ENCODE results near the gene IHH.
A peak's percentile ranks its signal among the peaks of the same experiment; 100 is the strongest.

The IHH gene

GRCh38 chr2:219060821-219061791 is at the start of gene IHH:
Gene IHH, minus strand, starts transcription at chr2:219060921. Its CDS starts 454 bp downstream, at chr2:219060467.
- DNase-seq (ENCODE audit: low read depth in 2 of 2) = no peak

DNA sequence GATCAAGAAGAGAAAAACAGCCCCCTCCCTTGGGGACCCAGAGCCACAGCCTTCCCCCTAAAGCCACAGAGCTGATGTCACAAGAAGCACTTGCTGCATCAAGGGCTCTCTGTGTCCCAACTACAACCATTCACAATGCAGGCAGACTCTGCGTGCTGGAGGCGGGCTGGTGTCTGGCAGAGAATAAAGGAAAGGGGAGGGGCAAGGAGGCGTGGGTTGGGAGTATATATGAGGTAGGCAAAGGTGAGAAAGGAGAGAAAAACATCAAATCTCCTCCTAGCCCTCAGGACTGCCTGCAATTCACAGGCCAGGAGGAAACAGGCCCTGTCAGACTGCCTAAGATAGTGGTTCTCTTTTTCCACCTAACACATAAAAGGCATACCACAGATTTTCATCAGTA is 48.8 kb upstream of the IHH start:
- peak; percentile 24 to 38 for DNase-seq (ENCODE audit: low read depth in 2 of 2)

DNA sequence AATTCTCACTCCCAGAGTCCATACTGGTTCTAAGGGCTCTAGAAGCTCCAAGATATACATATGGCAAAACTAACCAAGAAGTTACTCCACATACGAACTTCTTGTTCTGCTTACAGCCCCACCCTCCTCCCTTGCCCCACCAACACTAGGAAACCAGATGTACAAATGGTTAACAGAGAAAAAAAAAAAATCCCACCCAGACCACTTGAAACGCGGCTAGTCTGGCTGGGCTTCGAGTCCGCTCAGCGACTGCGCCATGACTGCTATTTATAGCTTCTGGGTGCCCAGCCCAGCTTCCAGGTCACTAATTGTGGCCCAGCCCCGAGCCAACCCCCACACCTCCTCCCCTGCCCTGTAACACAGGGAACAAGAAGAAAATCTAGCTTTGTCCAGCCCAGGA is 47.0 kb upstream of the IHH start:
- DNase-seq (ENCODE audit: low read depth in 2 of 2) = no peak

- no peak for DNase-seq (ENCODE audit: low read depth in 2 of 2)
Measured at GRCh38 chr2:219106251-219106650, 45.5 kb upstream of the IHH start.

GRCh38 chr2:219104107-219105035 is 43.6 kb upstream of the IHH start:
- DNase-seq (ENCODE audit: low read depth in 2 of 2) = no peak

GRCh38 chr2:219099329-219099728 is 38.6 kb upstream of the IHH start:
- no peak for DNase-seq (ENCODE audit: low read depth in 2 of 2)

- no peak for DNase-seq (ENCODE audit: low read depth in 2 of 2)
Measured at GRCh38 chr2:219095406-219095935, 34.8 kb upstream of the IHH start.

DNA sequence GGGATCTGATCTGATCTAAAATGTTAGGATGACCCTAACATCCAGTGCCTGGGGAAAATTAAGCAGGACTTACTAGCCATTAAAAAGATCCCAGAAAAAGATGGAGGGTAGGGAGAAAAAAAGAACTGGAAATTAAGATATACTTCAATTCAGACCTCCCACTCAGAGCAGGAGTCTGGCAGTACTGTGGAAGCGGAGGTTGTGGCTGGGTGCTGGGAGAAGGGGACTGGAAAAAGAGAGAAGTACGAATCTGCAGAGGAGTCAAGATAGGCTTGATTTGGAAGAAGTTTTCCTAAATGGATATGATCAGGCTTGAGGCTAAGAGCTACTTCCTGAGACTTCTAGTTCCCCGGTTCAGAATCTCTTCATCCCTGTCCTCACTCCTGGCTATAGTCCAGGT is 33.5 kb upstream of the IHH start:
- no peak for DNase-seq (ENCODE audit: low read depth in 2 of 2)

DNA sequence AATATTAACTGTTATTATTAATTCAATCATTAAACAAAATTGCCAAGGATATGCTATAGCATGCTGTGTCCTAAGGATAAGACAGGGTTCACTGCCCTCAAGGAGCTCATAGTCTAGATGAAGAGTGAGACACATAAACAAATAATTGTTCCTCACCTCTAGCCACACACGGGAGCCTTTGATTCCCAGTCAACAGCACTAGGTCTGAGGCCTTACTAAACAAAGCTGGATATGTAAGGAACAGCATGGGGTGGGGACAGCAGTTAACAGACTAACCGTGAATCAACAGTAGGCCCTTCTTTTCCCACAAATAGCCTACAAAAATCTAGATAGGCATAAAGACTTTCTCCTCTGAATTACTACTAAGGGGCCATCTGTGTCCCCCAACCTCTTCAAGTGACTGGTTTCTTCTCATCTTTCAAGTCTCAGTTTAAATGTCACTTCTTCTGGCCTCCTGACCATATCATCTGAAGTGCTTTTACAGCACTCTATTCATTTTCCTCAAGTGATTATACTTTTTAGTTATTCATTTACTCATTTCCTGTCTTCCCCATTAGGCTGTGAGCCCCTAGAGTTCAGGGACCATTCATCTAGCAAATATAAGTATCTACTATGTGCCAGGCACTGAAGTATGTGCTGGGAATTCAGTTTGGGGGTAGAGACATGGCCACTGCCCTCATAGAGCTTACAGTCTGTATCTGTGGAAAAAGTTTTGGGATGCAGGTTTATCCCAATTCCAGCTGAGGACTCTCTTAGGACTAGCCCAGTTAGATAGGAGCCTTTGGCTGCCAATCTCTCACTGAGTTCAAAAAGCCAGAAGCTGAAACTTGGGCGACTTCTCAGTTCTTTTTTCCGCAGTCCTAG is 29.9 kb upstream of the IHH start:
- no peak for DNase-seq (ENCODE audit: low read depth in 2 of 2)

DNA sequence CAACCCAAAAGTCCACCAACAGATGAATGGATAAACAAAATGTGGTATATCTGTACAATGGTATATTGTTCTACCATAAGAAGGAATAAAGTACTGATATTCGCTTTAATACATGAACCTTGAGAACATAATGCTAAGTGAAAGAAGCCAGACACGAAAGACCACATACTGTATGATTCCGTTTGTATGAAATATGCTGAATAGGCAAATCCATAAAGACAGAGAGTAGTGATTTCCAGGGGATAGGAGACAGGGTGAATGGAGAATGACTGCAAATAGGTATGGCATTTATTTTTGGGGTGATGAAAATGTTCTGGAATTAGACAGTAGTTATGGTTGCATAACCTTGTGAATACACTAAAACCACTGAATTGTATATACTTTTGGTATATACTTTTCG is 28.6 kb upstream of the IHH start:
- no peak for DNase-seq (ENCODE audit: low read depth in 2 of 2)

DNA sequence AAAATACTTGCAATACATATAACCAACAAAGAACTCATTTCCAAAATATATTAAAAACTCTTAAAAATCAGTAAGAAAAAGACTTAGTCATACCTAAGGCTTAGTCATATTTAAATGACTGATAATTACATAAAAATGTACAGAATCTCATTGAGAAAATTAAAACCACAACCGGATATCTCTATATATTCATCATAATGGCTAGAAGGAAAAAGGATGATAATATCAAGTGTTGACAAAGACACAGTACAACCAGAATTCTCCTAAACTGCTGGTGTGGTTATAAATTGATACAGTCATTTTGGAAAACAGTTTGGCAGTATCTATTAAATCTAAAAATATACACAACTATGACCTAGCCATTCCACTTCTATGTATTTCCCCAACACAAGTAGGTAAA is 27.1 kb upstream of the IHH start:
- no peak for DNase-seq (ENCODE audit: low read depth in 2 of 2)

- no peak for DNase-seq (ENCODE audit: low read depth in 2 of 2)
Measured at GRCh38 chr2:219087361-219087760, 26.6 kb upstream of the IHH start.

GRCh38 chr2:219086196-219086595 is 25.5 kb upstream of the IHH start:
- DNase-seq (ENCODE audit: low read depth in 2 of 2) = no peak

- no peak for DNase-seq (ENCODE audit: low read depth in 2 of 2)
Measured at GRCh38 chr2:219084791-219085190, 24.1 kb upstream of the IHH start.

DNA sequence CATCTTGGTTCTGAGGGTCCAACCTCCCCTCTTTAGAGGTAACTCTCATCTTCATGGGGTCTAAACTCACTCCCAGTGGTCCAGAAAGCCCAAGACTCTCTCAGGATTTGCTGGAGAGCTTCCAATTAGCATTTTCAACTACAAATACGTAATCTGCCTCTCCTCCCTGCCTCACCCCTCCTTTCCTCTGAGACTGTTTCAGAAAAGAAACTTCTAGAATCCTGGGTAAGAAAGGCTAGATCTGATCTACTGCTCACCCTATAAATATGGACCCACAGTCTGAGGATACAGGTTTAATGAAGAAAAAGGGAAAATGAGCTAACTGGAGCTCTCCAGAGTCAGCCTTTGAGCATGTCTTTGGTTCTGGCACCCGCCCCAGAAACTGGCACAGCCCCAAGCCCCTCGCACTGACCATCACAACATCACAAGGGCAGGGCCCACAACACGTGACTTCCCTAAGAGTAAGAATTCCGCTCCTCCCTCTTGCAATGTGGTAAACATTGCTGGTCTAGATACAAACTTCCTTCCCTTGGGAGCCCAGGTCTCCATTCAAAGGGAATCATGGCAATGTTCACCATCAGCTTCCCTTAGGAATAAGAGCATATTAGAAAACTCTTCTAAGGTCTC is 21.7 kb upstream of the IHH start:
- DNase-seq (ENCODE audit: low read depth in 2 of 2) = no peak

GRCh38 chr2:219081701-219082331 is 21.1 kb upstream of the IHH start:
- no peak for DNase-seq (ENCODE audit: low read depth in 2 of 2)

GRCh38 chr2:219081096-219081495 is 20.4 kb upstream of the IHH start:
- no peak for DNase-seq (ENCODE audit: low read depth in 2 of 2)

- no peak for DNase-seq (ENCODE audit: low read depth in 2 of 2)
Measured at GRCh38 chr2:219079417-219079816, 18.7 kb upstream of the IHH start.

DNA sequence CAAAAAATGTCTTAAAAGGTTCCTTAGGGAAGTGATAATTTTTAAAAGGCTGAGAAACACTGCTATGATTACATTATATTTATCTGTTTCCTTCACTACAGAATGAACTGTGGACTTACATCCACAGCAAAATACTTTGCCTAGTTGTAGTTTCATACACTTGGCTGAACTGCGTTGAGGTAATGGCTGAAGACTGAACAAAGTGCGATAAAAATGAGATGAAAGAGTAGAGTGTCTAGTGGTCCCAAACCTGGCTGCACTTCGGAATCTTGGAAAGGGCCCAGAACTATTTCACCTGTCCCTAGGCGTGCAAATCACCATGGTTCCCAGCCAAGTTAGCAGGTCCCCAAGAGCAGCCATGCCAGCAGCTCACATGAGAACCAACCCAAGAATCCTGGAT is 18.2 kb upstream of the IHH start:
- no peak for DNase-seq (ENCODE audit: low read depth in 2 of 2)

DNA sequence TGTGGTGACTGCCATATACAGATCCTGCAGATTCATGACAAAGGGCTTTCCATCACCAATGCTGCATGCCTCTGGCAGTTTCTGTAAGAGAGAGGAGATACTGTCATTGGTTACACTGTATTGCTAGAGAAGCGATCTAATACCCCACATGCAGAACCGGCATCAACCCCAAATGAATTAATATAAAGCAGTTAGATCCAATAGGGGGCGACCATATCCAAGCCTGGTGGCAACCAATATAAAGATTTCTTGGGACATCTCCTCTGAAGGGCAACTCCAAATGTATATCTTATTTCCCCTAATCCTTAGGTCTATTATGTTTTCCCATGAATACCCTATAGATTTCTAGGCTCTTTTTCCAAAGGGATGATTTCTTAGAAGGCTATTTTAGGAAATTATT is 17.4 kb upstream of the IHH start:
- no peak for DNase-seq (ENCODE audit: low read depth in 2 of 2)
